GM12892 (cell line): ENCODE measurements around the gene QRICH2.

Experiments used
- POLR2AphosphoS5 ChIP-seq: IDR thresholded peaks from 2 replicates; pipeline ENCODE4 v1.6.1; 2011; ENCODE audit warnings: low read depth, low read length, control low read depth
- TAF1 ChIP-seq: IDR thresholded peaks from 2 replicates; pipeline ENCODE4 v1.6.1; 2011; ENCODE audit warnings: low read depth, mild to moderate bottlenecking, control low read depth, low read length, borderline replicate concordance

- TF ChIP-seq POLR2AphosphoS5 = no peak
- TF ChIP-seq TAF1 = no peak
These were observed 3.6 kb downstream of the QRICH2 start for GRCh38 chr17:76304226-76305134.
